OCI-LY3 (cell line): ENCODE data around the gene MCEMP1.

Source experiments
- H2AFZ ChIP-seq: fragments of 200-600, 300-600 bp; shearing (Covaris generic); 2 replicates; pipeline ENCODE4 v1.6.0; 2014; ENCODE audit warnings: antibody characterized with exemption, low read depth, low read length
- H3K27ac ChIP-seq: fragments of 200-600, 300-600 bp; sonication (generic); 2 replicates; pipeline ENCODE4 v1.5.1; 2014; ENCODE audit warnings: mild to moderate bottlenecking, low read length, moderate library complexity, mixed read lengths
- H3K27me3 ChIP-seq: fragments of 200-600, 300-600 bp; sonication (generic); 2 replicates; pipeline ENCODE4 v1.6.1; 2014; ENCODE audit warnings: low read depth, low read length, mixed read lengths
- H3K36me3 ChIP-seq: fragments of 200-600, 300-600 bp; sonication (generic); replicated peaks from 2 replicates; pipeline ENCODE3; 2014; ENCODE audit warnings: low read depth, low read length, mixed read lengths
- H3K4me1 ChIP-seq: fragments of 300-600, 200-600 bp; sonication (generic); 2 replicates; pipeline ENCODE4 v1.6.1; 2014; ENCODE audit warnings: low read length, mixed read lengths
- H3K4me2 ChIP-seq: fragments of 200-600, 300-600 bp; sonication (generic); 2 replicates; pipeline ENCODE4 v1.6.1; 2014; ENCODE audit warnings: low read length, mixed read lengths
- H3K4me3 ChIP-seq: fragments of 300-600, 200-600 bp; sonication (generic); 2 replicates; pipeline ENCODE4 v1.5.1; 2014; ENCODE audit warnings: antibody characterized with exemption, mild to moderate bottlenecking, low read length, moderate library complexity
- H3K79me2 ChIP-seq: fragments of 300-600, 200-600 bp; shearing (Covaris generic); 2 replicates; pipeline ENCODE4 v1.6.1; 2014; ENCODE audit warnings: mild to moderate bottlenecking, low read length, mixed read lengths
- H3K9ac ChIP-seq: fragments of 300-600, 200-600 bp; shearing (Covaris generic); 2 replicates; pipeline ENCODE4 v1.6.0; 2014; ENCODE audit warnings: mild to moderate bottlenecking, low read length, moderate library complexity
- H3K9me3 ChIP-seq: fragments of 200-600, 300-600 bp; shearing (Covaris generic); 2 replicates; pipeline ENCODE4 v1.6.1; 2014; ENCODE audit warnings: low read length, mixed read lengths; ENCODE audit not compliant: insufficient read depth
- H4K20me1 ChIP-seq: fragments of 200-600, 300-600 bp; sonication (generic); 2 replicates; pipeline ENCODE4 v1.6.1; 2016; ENCODE audit warnings: low read length, mixed read lengths; ENCODE audit not compliant: insufficient read depth
- EZH2phosphoT487 ChIP-seq: fragments of 200-600 bp; shearing (Covaris generic); IDR thresholded peaks from 2 replicates; pipeline ENCODE4 v1.6.1; 2018; ENCODE audit warnings: antibody characterized with exemption, mixed run types, low read depth
- TF ChIP-seq, protein P1 (sequence below): fragments of 200-600, 300-600 bp; sonication (generic); IDR thresholded peaks from 2 replicates; pipeline ENCODE4 v1.5.1; 2014; ENCODE audit warnings: antibody characterized with exemption, low read length, low read depth

Gene MCEMP1

GRCh38 chr19:7662657-7663056 lies 14.2 kb upstream of the MCEMP1 start:
- H3K9me3 ChIP-seq: no peaks in the 10 kb centered on the region

DNA sequence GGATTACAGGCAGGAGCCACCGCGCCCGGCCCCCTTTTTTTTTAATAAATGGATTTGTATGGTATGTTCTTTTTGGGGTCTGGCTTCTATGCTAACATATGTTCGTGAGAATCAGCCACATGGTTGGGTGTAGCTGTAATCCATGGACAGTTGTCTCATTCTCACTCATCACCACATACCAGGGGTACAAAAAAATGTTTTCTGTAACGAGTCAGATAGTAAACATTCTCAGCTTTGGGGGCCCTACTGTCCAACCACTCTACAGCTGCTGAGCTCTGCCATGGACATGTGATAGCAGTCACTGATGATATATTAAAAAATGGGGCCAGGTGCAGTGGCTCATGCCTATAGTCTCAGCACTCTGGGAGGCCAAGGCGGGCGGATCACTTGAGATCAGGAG lies 13.2 kb upstream of the MCEMP1 start:
- Histone ChIP-seq H3K36me3 (no peaks in the 10 kb centered on the region), H3K9ac (no peak overlapping the region), H3K79me2 (no peaks in the 10 kb centered on the region), H3K4me3 (no peak overlapping the region), H3K4me1 (no peaks in the 10 kb centered on the region), H3K4me2 (no peak overlapping the region), H4K20me1 (no peaks in the 10 kb centered on the region), H3K27me3 (peaks cover under 1% of the 10 kb centered on the region; the same call in 1 of the 2 replicates), H3K27ac (no peak overlapping the region), H2AFZ (no peak overlapping the region), H3K9me3 (no peaks in the 10 kb centered on the region)
- TF ChIP-seq EZH2phosphoT487: no peak
- TF ChIP-seq, protein P1, sequence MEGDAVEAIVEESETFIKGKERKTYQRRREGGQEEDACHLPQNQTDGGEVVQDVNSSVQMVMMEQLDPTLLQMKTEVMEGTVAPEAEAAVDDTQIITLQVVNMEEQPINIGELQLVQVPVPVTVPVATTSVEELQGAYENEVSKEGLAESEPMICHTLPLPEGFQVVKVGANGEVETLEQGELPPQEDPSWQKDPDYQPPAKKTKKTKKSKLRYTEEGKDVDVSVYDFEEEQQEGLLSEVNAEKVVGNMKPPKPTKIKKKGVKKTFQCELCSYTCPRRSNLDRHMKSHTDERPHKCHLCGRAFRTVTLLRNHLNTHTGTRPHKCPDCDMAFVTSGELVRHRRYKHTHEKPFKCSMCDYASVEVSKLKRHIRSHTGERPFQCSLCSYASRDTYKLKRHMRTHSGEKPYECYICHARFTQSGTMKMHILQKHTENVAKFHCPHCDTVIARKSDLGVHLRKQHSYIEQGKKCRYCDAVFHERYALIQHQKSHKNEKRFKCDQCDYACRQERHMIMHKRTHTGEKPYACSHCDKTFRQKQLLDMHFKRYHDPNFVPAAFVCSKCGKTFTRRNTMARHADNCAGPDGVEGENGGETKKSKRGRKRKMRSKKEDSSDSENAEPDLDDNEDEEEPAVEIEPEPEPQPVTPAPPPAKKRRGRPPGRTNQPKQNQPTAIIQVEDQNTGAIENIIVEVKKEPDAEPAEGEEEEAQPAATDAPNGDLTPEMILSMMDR: no peak

More at GRCh38 chr19:7662657-7663056, 14.2 kb upstream of the MCEMP1 start:
- Histone ChIP-seq H3K4me1 (no peaks in the 10 kb centered on the region; the same call in 1 of the 2 replicates), H3K4me2 (no peak overlapping the region), H3K9ac (no peak overlapping the region), H3K79me2 (no peaks in the 10 kb centered on the region), H4K20me1 (no peaks in the 10 kb centered on the region), H3K36me3 (no peaks in the 10 kb centered on the region), H3K27ac (no peak overlapping the region), H3K27me3 (peaks cover 7% of the 10 kb centered on the region), H3K4me3 (no peak overlapping the region), H2AFZ (no peak overlapping the region)
- no peak for TF ChIP-seq EZH2phosphoT487
- TF ChIP-seq, protein P1: no peak

DNA sequence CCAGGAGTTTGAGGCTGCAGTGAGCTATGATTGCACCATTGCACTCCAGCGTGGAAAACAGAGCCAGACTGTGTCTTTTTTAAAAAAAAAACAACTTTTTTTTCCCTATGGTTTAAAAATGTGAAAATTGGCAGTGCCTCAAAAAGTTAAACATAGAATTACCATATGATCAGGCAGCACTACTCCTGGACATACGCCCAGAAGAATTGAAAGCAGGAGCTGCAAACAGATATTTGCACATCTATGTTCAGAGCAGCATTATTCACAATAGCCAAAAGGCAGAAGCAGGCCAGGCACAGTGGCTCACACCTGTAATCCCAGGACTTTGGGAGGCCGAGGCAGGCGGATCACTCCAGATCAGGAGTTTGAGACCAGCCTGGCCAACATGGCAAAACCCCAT lies 11.8 kb upstream of the MCEMP1 start:
- TF ChIP-seq, protein P1: no peak
- no peak for TF ChIP-seq EZH2phosphoT487
- H3K27me3 ChIP-seq: peaks cover 8% of the 10 kb centered on the region; the same call in 1 of the 2 replicates
- H3K27ac ChIP-seq: no peak overlapping the region
- H3K79me2 ChIP-seq: no peaks in the 10 kb centered on the region
- H3K4me1 ChIP-seq: no peaks in the 10 kb centered on the region
- H3K9me3 ChIP-seq: no peaks in the 10 kb centered on the region
- no peaks in the 10 kb centered on the region for H3K36me3 ChIP-seq
- H3K4me3 ChIP-seq: no peak overlapping the region
- H4K20me1 ChIP-seq: no peaks in the 10 kb centered on the region
- H2AFZ ChIP-seq: no peak overlapping the region
- H3K4me2 ChIP-seq: no peak overlapping the region
- no peak overlapping the region for H3K9ac ChIP-seq

DNA sequence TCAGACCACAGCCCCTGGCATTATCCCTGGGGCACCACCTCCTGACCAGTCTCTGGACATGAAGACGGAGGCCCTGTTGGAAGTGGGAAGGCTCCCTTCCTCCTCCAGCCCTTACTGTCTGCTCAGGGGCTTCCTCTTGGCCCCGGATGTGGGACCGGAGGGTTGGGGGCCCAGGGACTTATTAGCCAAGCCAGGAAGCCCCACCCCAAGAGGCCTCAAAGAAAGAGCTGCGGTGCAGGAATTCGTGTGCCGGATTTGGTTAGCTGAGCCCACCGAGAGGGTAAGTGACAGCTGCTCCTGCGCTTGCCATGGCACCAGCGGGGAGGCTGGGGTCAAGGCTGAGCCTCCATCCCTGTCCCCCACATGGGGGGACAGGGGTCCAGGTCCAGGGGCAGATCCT lies 8.0 kb upstream of the MCEMP1 start, which contains the start of gene RETN:
TSS of gene RETN (plus strand) at position 208 of the 400 bp plus-strand sequence. CDS start 278 bp downstream, outside the sequence.
- Histone ChIP-seq H3K27me3 (peaks cover 14% of the 10 kb centered on the region), H3K4me2 (no peak within 1 kb of the TSS), H3K4me3 (no peak within 1 kb of the TSS), H3K36me3 (no peaks in the 10 kb centered on the region), H3K79me2 (no peaks in the 10 kb centered on the region), H4K20me1 (no peaks in the 10 kb centered on the region), H3K27ac (no peak within 1 kb of the TSS), H3K4me1 (no peaks in the 10 kb centered on the region), H3K9me3 (no peaks in the 10 kb centered on the region), H3K9ac (no peak within 1 kb of the TSS), H2AFZ (no peak within 1 kb of the TSS)
- no peak for TF ChIP-seq EZH2phosphoT487
- TF ChIP-seq, protein P1: no peak
